Karpas-422 (cell line): ENCODE measurements around the gene UCHL3. TPM values are rescaled to one million over a fixed set of nuclear protein-coding genes. Genes with fewer than 3 reads are reported as not detected.

Experiments
- DNase-seq: peaks from one replicate; pipeline ENCODE4 v3.0.0-alpha.2; 2015
- H2AFZ ChIP-seq: fragments of 200-600 bp; sonication (generic); 2 replicates; pipeline ENCODE4 v1.6.1; 2014; ENCODE audit warnings: antibody characterized with exemption, low read length, mixed read lengths
- H3K27ac ChIP-seq: fragments of 200-600 bp; sonication (generic); 2 replicates; pipeline ENCODE4 v1.5.1; 2014; ENCODE audit warnings: mild to moderate bottlenecking, low read length, moderate library complexity
- H3K27me3 ChIP-seq: fragments of 200-600 bp; sonication (generic); 2 replicates; pipeline ENCODE4 v1.6.1; 2014; ENCODE audit warnings: low read length, mixed read lengths
- H3K36me3 ChIP-seq: fragments of 200-600 bp; sonication (generic); 2 replicates; pipeline ENCODE4 v1.6.1; 2014; ENCODE audit warnings: low read length, mixed read lengths; ENCODE audit not compliant: insufficient read depth
- H3K4me1 ChIP-seq: fragments of 200-600 bp; sonication (generic); 2 replicates; pipeline ENCODE4 v1.6.1; 2014; ENCODE audit warnings: mild to moderate bottlenecking, low read length, mixed read lengths
- H3K4me2 ChIP-seq: fragments of 200-600 bp; sonication (generic); 2 replicates; pipeline ENCODE4 v1.6.1; 2014; ENCODE audit warnings: low read length, low read depth, mild to moderate bottlenecking; ENCODE audit not compliant: poor library complexity, severe bottlenecking
- H3K4me3 ChIP-seq: fragments of 200-600 bp; sonication (generic); 2 replicates; pipeline ENCODE4 v1.5.1; 2014; ENCODE audit warnings: mild to moderate bottlenecking, antibody characterized with exemption, low read length, mixed read lengths
- H3K79me2 ChIP-seq: fragments of 200-600 bp; sonication (generic); 2 replicates; pipeline ENCODE4 v1.6.1; 2014; ENCODE audit warnings: mild to moderate bottlenecking, low read length, mixed read lengths
- H3K9ac ChIP-seq: fragments of 200-600 bp; sonication (generic); 2 replicates; pipeline ENCODE4 v1.6.0; 2014; ENCODE audit warnings: low read length
- H3K9me2 ChIP-seq: fragments of 200-600 bp; sonication (generic), shearing (Covaris generic); replicated peaks from 2 replicates; pipeline ENCODE4 v1.6.0; 2014; ENCODE audit warnings: mild to moderate bottlenecking, low read length, moderate library complexity; ENCODE audit not compliant: insufficient read depth
- H3K9me3 ChIP-seq: fragments of 300-700, 200-600 bp; sonication (generic); 2 replicates; pipeline ENCODE4 v1.6.1; 2014; ENCODE audit warnings: low read length, mixed read lengths
- H4K20me1 ChIP-seq: fragments of 200-600 bp; sonication (generic); 2 replicates; pipeline ENCODE4 v1.6.1; 2014; ENCODE audit warnings: mild to moderate bottlenecking, antibody characterized with exemption, low read length, low read depth; ENCODE audit not compliant: insufficient read depth
- total RNA-seq: library from RNA; depleted of rRNA; stranded (reverse); fragments of >200 nt; shearing (Covaris generic); gene quantifications from 2 replicates; pipeline ENCODE4 v1.2.3, GENCODE V29; 2014; ENCODE audit warnings: low replicate concordance

Gene UCHL3
- total RNA-seq, 1 experiment from 2014 or later, result 84.8 TPM

DNA sequence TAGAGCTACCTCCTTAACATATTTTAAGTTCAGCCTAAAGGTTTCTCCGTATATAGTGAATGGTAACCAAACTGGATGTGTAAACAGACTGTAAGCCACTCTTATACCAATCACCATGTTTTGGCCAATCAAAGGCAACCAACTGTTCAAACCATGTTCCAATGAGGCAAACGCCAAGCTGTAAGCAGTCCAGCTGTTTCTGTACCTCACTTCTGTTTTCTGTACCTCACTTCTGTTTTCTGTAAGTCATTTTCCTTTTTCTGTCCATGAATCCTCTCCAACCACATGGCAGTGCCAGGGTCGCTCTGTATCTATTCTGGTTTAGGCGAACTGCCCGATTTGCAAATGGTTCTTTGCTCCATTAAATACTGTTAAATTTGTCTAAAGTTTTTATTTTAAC is 36.3 kb upstream of the UCHL3 start:
- H3K79me2 ChIP-seq, result no peaks in the 10 kb centered on the region
- no peaks in the 10 kb centered on the region for H3K27me3 ChIP-seq
- no peak for DNase-seq

DNA sequence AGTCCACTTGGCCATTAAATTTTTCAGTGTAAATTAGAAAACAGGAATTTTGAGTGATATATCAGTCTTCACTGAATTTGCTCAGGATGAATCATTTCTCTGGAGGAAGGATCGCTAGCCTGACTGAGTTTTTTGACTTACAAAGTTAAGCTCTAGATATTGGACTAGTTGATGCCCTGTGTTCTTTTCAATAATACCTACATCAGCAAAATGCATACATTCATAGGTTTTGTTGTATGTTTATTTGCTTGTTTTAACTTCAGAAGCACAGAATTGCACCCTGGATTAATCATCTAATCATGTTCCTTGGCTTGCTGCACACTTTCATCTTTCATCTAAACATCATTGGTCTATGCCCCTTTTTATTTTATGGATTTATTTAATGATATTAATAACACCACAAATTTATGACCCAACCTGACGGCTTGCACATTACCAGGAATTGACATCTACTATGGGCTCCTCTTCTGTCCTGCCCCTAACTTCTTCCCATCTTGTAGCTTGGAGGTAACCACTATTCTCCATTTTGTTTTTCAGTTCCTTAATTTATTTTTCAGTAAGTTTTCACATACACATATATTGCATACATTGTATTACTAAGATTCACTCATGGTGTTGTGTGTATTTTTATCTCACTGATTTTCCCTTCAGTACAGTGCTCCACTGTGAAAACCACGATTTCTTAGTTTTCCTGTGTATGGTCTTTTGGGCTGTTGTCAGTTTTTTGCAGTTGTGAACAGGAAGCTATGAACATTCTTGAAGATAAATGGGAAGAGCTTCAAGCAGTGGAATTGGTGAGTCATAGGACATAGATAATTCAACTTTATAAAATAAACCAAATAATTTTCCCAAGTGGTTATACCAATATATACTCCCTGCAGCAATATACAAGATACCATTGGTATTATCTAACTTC is 35.3 kb upstream of the UCHL3 start:
- Histone ChIP-seq H3K9ac (no peak overlapping the region), H3K4me2 (no peak overlapping the region), H4K20me1 (no peaks in the 10 kb centered on the region), H3K4me3 (no peak overlapping the region), H3K27ac (no peak overlapping the region), H3K9me3 (no peaks in the 10 kb centered on the region), H2AFZ (no peak overlapping the region), H3K9me2 (no peaks in the 10 kb centered on the region), H3K4me1 (peaks cover 8% of the 10 kb centered on the region), H3K79me2 (no peaks in the 10 kb centered on the region), H3K27me3 (no peaks in the 10 kb centered on the region), H3K36me3 (no peaks in the 10 kb centered on the region)
- no peak for DNase-seq

More for the DNA sequence above, 36.3 kb upstream of the UCHL3 start:
- Histone ChIP-seq H3K4me3 (no peak overlapping the region), H3K9me2 (no peaks in the 10 kb centered on the region), H3K4me2 (no peak overlapping the region), H3K27ac (no peak overlapping the region), H3K4me1 (peaks cover 8% of the 10 kb centered on the region), H3K9me3 (no peaks in the 10 kb centered on the region), H4K20me1 (no peaks in the 10 kb centered on the region), H3K36me3 (no peaks in the 10 kb centered on the region), H3K9ac (no peak overlapping the region), H2AFZ (no peak overlapping the region)

DNA sequence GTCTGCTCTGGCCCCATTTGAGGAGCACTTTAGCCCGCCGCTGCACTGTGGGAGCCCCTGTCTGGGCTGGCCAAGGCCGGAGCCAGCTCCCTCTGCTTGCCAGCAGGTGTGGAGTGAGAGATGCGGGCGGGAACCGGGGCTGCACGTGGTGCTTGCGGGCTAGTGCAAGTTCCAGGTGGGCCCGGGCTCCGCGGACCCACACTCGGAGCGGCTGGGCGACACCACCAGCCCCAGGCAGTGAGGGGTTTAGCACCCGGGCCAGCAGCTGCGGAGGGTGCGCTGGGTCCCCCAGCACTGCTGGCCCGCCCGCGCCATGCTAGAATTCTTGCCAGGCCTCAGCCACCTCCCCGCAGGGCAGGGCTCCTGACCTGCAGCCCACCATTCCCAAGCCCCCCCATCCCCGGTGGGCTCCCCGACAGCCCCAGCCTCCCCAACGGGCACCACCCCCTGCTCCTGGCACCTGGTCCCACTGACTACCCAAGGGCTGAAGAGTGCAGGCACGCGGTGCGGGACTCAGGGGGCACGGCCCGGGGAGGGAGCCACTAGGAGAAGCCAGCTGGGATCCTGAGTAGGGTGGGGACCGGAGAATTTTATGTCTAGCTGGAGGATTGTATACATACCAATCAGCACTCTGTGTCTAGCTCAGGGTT is 31.0 kb upstream of the UCHL3 start:
- no peaks in the 10 kb centered on the region for H3K9me2 ChIP-seq
- H3K27ac ChIP-seq, result no peak overlapping the region
- H3K9ac ChIP-seq, result no peak overlapping the region
- no peak overlapping the region for H3K4me3 ChIP-seq
- no peaks in the 10 kb centered on the region for H4K20me1 ChIP-seq
- no peaks in the 10 kb centered on the region for H3K4me1 ChIP-seq
- H3K27me3 ChIP-seq, result no peaks in the 10 kb centered on the region
- no peaks in the 10 kb centered on the region for H3K79me2 ChIP-seq
- no peaks in the 10 kb centered on the region for H3K9me3 ChIP-seq
- DNase-seq, result no peak
- H3K36me3 ChIP-seq, result no peaks in the 10 kb centered on the region
- H2AFZ ChIP-seq, result no peak overlapping the region
- no peak overlapping the region for H3K4me2 ChIP-seq

DNA sequence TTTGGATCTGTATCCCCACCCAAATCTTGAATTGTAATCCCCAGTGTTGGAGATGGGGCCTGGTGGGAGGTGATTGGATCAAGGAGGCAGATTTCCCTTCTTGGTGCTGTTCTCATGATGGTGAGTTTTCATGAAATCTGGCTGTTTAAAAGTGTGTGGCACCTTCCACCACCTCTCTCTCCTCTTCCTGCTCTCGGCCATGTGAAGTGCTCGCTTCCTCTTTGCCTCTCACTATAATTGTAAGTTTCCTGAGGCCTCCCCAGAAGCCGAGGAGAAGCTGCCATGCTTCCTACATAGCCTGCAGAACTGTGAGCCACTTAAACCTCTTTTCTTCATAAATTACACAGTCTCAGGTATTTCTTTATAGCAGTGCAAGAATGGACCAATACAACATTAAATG is 27.6 kb upstream of the UCHL3 start:
- Histone ChIP-seq H3K4me1 (peaks cover 6% of the 10 kb centered on the region), H3K27me3 (no peaks in the 10 kb centered on the region)

DNA sequence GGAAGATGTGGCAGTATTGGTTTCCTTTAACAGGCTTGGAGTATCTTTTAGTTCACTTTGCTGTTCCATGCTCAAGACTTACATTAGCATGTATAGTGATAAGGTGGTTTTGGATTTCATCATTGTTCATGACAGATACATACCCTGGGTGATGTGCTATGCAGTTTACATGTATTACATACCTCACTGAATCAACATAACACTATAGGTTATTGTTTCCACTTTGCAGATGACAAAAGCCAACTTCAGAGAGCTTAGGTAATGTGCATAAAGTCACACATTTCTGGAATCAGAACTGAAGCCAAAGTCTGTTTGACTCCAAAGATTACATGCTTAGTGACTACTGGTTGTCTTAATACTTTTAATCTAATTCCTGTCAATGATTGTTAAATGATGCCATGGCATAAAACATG is 19.0 kb upstream of the UCHL3 start:
- DNase-seq, result no peak
- H3K9me2 ChIP-seq, result no peaks in the 10 kb centered on the region
- no peaks in the 10 kb centered on the region for H3K9me3 ChIP-seq
- H3K4me2 ChIP-seq, result no peak overlapping the region
- H3K4me3 ChIP-seq, result no peak overlapping the region
- H3K4me1 ChIP-seq, result peaks cover under 1% of the 10 kb centered on the region; the same call in 1 of the 2 replicates
- H3K36me3 ChIP-seq, result peaks cover 26% of the 10 kb centered on the region; the same call in 1 of the 2 replicates
- no peaks in the 10 kb centered on the region for H3K27me3 ChIP-seq
- no peak overlapping the region for H3K27ac ChIP-seq
- no peak overlapping the region for H3K9ac ChIP-seq
- H4K20me1 ChIP-seq, result no peaks in the 10 kb centered on the region
- H2AFZ ChIP-seq, result no peak overlapping the region
- peaks cover 16% of the 10 kb centered on the region for H3K79me2 ChIP-seq

More for the DNA sequence above, 27.6 kb upstream of the UCHL3 start:
- H3K79me2 ChIP-seq, result no peaks in the 10 kb centered on the region
- H3K9me3 ChIP-seq, result no peaks in the 10 kb centered on the region
- H3K36me3 ChIP-seq, result peaks cover 4% of the 10 kb centered on the region; the same call in 1 of the 2 replicates
- DNase-seq, result no peak
- H4K20me1 ChIP-seq, result no peaks in the 10 kb centered on the region
- H3K4me3 ChIP-seq, result no peak overlapping the region
- no peak overlapping the region for H2AFZ ChIP-seq
- no peak overlapping the region for H3K4me2 ChIP-seq
- H3K9me2 ChIP-seq, result no peaks in the 10 kb centered on the region
- no peak overlapping the region for H3K9ac ChIP-seq
- no peak overlapping the region for H3K27ac ChIP-seq

DNA sequence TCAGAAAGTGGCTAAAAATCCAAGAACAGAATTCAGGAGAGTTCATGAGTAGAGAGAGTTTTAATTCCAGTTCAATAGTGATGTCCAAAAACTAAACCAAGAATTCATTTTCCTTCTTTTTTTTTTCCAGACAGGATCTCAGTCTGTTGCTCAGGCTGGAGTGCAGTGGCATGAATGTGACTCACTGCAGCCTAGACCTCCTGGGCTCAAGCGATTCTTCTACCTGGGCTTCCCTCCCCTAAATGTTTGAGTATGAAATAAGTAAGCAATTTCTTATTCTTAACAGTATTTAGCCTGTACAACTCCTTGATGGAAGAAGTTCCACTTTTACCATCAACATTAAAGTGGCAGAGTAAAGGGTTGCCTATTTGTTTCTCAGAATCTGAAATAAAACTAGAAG is 15.7 kb upstream of the UCHL3 start:
- Histone ChIP-seq H4K20me1 (no peaks in the 10 kb centered on the region), H3K9me2 (no peaks in the 10 kb centered on the region), H3K9ac (no peak overlapping the region), H3K27me3 (no peaks in the 10 kb centered on the region), H3K36me3 (peaks cover 15% of the 10 kb centered on the region; the same call in 1 of the 2 replicates), H3K4me2 (no peak overlapping the region), H3K4me1 (peaks cover 17% of the 10 kb centered on the region), H3K4me3 (no peak overlapping the region), H2AFZ (no peak overlapping the region), H3K27ac (no peak overlapping the region), H3K79me2 (peaks cover 37% of the 10 kb centered on the region), H3K9me3 (no peaks in the 10 kb centered on the region)
- DNase-seq, result no peak

DNA sequence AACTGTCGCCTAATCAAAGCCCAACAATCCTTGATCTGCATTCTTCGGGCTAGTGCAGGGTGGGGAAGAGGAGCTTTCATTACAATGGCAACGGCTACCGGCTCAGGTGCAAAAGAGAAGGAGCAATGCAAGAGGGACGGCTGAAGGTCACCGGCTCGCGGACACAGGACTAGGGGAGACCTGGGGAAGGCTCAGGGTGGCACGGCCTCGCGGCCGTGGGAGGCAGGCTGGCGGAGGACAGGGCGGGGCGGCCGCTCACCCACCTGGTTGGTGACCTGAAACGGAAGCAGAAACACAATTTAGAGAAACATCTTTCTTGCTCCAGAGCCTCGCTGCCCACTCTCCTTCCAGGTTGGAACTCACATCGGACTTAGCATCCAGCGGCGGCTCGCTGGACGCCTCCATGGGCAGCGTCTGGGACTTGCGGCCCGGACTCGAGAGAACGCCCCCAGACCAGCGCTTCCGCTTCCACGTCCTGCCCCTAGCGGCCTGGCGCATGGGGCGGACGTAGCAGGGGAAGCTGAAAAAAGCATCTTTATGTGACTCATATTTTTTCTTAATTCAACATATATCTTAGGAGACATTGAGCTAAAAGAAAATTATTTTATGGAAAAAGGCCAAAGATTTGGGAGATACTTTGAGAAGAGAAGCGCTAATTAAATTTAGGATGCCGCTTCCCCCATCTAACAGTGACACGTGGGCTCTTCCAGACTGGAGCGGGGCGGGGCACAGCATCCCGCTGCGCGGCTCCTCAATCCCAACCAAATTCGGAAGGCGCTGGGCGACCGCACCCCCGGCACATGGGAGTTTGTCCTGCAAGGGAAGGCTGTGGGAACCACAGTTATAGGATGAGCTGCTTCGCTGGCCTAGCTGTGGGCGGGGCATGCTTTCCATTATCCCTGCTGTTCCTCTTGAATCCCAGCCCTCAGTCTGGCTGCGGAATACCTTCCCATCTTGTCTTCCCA is 11.9 kb upstream of the UCHL3 start, which contains the start of gene COMMD6:
Gene COMMD6, minus strand, starts transcription at position 441 of the 965 bp plus-strand sequence. Its CDS starts 36 bp downstream, at position 405.
- Histone ChIP-seq H3K27me3 (no peaks in the 10 kb centered on the region), H3K4me3 (peak within 1 kb of the TSS; percentile 86), H3K9me2 (no peaks in the 10 kb centered on the region), H3K4me1 (peaks cover 17% of the 10 kb centered on the region), H3K9me3 (no peaks in the 10 kb centered on the region), H3K4me2 (peak within 1 kb of the TSS; percentile 99), H3K79me2 (peaks cover 37% of the 10 kb centered on the region), H4K20me1 (no peaks in the 10 kb centered on the region), H3K9ac (peak within 1 kb of the TSS; percentile 78), H3K27ac (no peak within 1 kb of the TSS), H2AFZ (peak within 1 kb of the TSS; percentile 86), H3K36me3 (peaks cover 15% of the 10 kb centered on the region; the same call in 1 of the 2 replicates)
- peak; percentile 91 for DNase-seq
